ENCODE data around the gene NBPF3.
"Not testable (repeated sequence)": the region's sequence is repeated elsewhere in the genome, so short reads cannot be mapped to it uniquely, and the experiment has no call there.

DNA sequence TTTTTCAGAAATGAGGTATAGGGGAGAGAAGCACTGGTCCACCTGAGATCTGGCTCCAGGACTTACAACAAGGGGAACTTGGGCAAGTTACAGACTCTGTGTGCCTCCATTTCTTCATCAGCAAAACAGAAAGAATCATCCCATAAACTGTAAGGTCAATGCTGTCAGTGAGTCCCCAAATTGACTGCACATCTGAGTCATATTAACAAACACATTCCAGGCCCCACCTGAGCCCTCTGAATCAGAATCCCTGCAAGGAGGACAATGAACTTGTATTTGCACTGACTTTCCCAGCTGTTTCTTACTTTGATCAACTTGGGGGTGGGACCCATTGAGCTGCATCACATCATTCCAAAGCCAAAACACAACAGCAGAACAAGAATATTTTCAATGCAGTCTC is 25.2 kb downstream of the NBPF3 start:
- TF ChIP-seq, protein P1, sequence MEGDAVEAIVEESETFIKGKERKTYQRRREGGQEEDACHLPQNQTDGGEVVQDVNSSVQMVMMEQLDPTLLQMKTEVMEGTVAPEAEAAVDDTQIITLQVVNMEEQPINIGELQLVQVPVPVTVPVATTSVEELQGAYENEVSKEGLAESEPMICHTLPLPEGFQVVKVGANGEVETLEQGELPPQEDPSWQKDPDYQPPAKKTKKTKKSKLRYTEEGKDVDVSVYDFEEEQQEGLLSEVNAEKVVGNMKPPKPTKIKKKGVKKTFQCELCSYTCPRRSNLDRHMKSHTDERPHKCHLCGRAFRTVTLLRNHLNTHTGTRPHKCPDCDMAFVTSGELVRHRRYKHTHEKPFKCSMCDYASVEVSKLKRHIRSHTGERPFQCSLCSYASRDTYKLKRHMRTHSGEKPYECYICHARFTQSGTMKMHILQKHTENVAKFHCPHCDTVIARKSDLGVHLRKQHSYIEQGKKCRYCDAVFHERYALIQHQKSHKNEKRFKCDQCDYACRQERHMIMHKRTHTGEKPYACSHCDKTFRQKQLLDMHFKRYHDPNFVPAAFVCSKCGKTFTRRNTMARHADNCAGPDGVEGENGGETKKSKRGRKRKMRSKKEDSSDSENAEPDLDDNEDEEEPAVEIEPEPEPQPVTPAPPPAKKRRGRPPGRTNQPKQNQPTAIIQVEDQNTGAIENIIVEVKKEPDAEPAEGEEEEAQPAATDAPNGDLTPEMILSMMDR (IDR thresholded peaks at IDR 0.05) = not testable (repeated sequence)
- TF ChIP-seq POLR2A (IDR thresholded peaks at IDR 0.05) = not testable (repeated sequence)

All from esophagus squamous epithelium (tissue), 4 donors.